Measurements from ENCODE around the gene OSBPL8.

GRCh38 chr12:76545486-76545885 lies 14.1 kb downstream of the OSBPL8 start:
- no peak for TF ChIP-seq CTCF (IDR thresholded peaks at IDR 0.05; ENCODE audit: low read depth, low read length, missing input control)
- TF ChIP-seq YY1 (IDR thresholded peaks at IDR 0.05): no peak
- TF ChIP-seq MAX (IDR thresholded peaks at IDR 0.05): no peak
- no peak for TF ChIP-seq ZBTB33 (IDR thresholded peaks at IDR 0.05)
- no peak for TF ChIP-seq EGR1 (IDR thresholded peaks at IDR 0.05; ENCODE audit: low read depth in 2 of 2)
- no peak for TF ChIP-seq GABPA (IDR thresholded peaks at IDR 0.05 in 1 of 2, conservative IDR thresholded peaks at IDR 0.05 in 1 of 2)
- TF ChIP-seq SP1 (IDR thresholded peaks at IDR 0.05): no peak
- TF ChIP-seq TAF1 (conservative IDR thresholded peaks at IDR 0.05): no peak
- TF ChIP-seq REST (IDR thresholded peaks at IDR 0.05): no peak

Measured in liver (tissue), 3 donors.